ENCODE data around the gene ITLN2.

DNA sequence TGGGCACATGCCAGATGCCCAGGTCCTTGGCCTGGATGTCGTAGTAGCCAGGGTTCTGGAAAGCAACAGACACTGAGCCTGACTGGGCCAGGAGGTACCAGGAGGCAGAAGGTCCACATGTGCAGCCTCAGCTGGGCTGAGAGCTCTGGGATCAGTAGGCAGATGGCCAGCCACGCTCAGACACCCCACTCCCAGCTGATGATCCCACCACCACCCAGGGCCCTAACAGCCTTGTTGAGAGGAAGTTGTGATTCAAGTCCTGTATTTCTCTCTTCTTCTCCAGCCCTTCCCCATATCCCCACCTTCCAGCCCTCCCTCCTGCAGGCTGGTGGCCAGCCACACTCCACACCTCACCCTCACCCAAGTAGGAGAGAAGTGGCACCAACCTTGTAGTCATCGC lies 4.0 kb downstream of the ITLN2 start:
- TF ChIP-seq, protein P1, sequence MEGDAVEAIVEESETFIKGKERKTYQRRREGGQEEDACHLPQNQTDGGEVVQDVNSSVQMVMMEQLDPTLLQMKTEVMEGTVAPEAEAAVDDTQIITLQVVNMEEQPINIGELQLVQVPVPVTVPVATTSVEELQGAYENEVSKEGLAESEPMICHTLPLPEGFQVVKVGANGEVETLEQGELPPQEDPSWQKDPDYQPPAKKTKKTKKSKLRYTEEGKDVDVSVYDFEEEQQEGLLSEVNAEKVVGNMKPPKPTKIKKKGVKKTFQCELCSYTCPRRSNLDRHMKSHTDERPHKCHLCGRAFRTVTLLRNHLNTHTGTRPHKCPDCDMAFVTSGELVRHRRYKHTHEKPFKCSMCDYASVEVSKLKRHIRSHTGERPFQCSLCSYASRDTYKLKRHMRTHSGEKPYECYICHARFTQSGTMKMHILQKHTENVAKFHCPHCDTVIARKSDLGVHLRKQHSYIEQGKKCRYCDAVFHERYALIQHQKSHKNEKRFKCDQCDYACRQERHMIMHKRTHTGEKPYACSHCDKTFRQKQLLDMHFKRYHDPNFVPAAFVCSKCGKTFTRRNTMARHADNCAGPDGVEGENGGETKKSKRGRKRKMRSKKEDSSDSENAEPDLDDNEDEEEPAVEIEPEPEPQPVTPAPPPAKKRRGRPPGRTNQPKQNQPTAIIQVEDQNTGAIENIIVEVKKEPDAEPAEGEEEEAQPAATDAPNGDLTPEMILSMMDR (IDR thresholded peaks at IDR 0.05; ENCODE audit: poor library complexity): no peak
- TF ChIP-seq EZH2phosphoT487 (IDR thresholded peaks at IDR 0.05; ENCODE audit: low read depth, severe bottlenecking, unreplicated experiment) (no peak), EZH2 (IDR thresholded peaks at IDR 0.05; ENCODE audit: borderline replicate concordance) (no peak)

All from hepatocyte (in vitro differentiated cells).